GM19372 (cell line): ENCODE data around the gene CRAMP1.
"Not testable (repeated sequence)": the region's sequence is repeated elsewhere in the genome, so short reads cannot be mapped to it uniquely, and the experiment has no call there.

ENCODE experiments used
- ATAC-seq: cut with Tn5 transposase; IDR thresholded peaks from one replicate; pipeline ENCODE4 v1.9.1; 2021; ENCODE audit warnings: mild to moderate bottlenecking, low read depth, moderate library complexity; ENCODE audit not compliant: unreplicated experiment

The CRAMP1 gene

GRCh38 chr16:1595511-1595910 is 16.6 kb upstream of the CRAMP1 start:
- ATAC-seq: not testable (repeated sequence)

- ATAC-seq: no peak
These were observed 15.6 kb upstream of the CRAMP1 start for GRCh38 chr16:1596516-1596915.

- no peak for ATAC-seq
These were observed 15.0 kb upstream of the CRAMP1 start for GRCh38 chr16:1597154-1597553.

- no peak for ATAC-seq
These were observed 11.1 kb upstream of the CRAMP1 start for GRCh38 chr16:1601031-1601430.

GRCh38 chr16:1601489-1601888 is 10.7 kb upstream of the CRAMP1 start:
- ATAC-seq: no peak

GRCh38 chr16:1602285-1602684 is 9.9 kb upstream of the CRAMP1 start:
- ATAC-seq: no peak

- ATAC-seq: no peak
These were observed 5.4 kb upstream of the CRAMP1 start for GRCh38 chr16:1606774-1607173.

- no peak for ATAC-seq
These were observed 4.2 kb upstream of the CRAMP1 start for GRCh38 chr16:1607971-1608370.

- ATAC-seq: no peak
These were observed 1.9 kb upstream of the CRAMP1 start for GRCh38 chr16:1610071-1610898.

- no peak for ATAC-seq
These were observed 1.1 kb upstream of the CRAMP1 start for GRCh38 chr16:1610899-1611632.

- no peak for ATAC-seq
These were observed 1.1 kb downstream of the CRAMP1 start for GRCh38 chr16:1613211-1613622.

GRCh38 chr16:1613728-1614455 is 1.7 kb downstream of the CRAMP1 start:
- no peak for ATAC-seq

GRCh38 chr16:1614456-1615102 is 2.4 kb downstream of the CRAMP1 start:
- no peak for ATAC-seq

- ATAC-seq: no peak
These were observed 3.6 kb downstream of the CRAMP1 start for GRCh38 chr16:1615761-1616160.

- ATAC-seq: no peak
These were observed 7.8 kb downstream of the CRAMP1 start for GRCh38 chr16:1619976-1620375.

GRCh38 chr16:1620391-1620790 is 8.2 kb downstream of the CRAMP1 start:
- ATAC-seq: no peak

GRCh38 chr16:1621851-1622250 is 9.7 kb downstream of the CRAMP1 start:
- no peak for ATAC-seq

- no peak for ATAC-seq
These were observed 14.2 kb downstream of the CRAMP1 start for GRCh38 chr16:1626327-1626726.

- ATAC-seq: no peak
These were observed 14.6 kb downstream of the CRAMP1 start for GRCh38 chr16:1626776-1627175.

GRCh38 chr16:1630450-1631213 is 18.5 kb downstream of the CRAMP1 start:
- ATAC-seq: no peak
